Activated gamma-delta T cell treated with anti-CD3 and anti-CD28 coated beads, Interleukin-2, amount 50 U/mL, for 16 hours (primary cell): Measurements from ENCODE around the gene JAK3.

Experiments used
- DNase-seq: peaks from one replicate; pipeline ENCODE4 v3.0.0-alpha.2; 2020; ENCODE audit warnings: low read depth

The JAK3 gene

GRCh38 chr19:17865364-17866311, 17.9 kb upstream of the JAK3 start:
- no peak for DNase-seq

DNA sequence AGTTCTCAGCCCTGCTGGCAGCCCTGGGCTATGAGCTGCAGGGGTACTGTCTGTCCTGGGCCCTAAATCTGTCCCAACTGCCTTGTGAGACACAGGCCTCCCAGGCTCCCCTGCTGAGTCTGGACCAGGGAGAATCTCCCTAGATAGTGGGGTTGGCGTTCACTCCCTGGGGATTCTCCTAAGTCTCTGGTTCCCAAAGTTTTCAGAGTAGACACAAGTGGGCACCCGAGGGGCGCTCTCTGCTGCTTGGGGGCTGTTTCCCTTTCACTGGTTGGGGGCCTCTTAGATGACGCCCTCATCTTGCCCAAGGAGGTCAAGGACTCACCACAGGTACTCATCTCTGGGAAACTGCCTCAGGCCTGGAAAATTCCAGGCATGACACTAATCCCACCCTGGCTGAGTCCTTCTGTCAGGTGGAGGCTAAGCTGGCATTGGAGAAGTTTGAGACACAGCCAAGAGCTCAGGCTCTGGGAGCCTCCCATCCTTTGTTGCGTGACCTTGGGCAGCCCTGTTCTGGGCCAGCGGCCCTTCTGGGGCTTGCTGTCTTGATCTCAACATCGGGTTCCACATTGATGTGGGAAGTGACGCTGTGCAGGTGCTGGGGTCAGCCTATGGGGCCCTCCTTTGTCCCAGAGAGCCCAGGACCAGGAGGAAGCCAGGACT, 15.9 kb upstream of the JAK3 start:
- DNase-seq, result no peak

- no peak for DNase-seq
Measured at GRCh38 chr19:17862711-17863519, 15.1 kb upstream of the JAK3 start.

DNA sequence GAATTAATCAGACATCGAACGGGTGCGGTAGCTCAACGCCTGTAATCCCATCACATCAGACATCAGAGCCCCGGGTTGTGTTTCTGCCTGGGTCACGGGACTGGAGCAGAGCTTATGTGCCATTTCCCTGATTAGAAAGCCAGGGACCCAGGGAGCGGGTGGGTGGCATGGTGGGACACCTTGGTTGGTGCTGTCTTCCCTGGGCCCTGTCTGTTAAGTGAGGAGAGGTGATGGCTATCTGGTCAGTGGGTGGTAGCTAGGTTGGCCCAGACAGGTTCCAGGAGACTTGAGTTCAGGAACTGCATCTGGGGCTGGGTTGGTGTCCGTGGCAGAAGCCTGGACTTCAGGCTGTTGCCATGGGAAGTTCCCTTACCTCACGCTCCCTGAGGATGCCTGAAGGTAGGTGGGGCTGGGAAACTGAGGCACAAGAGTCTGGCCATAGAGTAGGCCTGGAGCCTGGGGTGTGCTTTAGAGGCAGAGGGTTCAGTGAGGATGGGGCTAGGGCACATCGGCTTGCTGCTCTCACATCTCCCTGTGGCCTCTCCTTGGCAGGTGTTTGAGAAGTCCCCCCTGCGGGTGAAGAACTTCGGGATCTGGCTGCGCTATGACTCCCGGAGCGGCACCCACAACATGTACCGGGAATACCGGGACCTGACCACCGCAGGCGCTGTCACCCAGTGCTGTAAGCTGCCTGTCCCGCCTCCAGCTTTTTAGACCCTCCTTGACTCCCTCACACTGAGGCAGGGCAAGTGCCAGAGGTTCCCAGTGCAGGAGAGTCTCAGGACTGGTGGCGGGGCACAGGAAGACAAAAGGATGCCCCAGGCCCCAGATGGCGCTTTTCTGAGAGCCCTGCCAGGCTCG, 14.0 kb upstream of the JAK3 start:
- DNase-seq, result no peak

DNA sequence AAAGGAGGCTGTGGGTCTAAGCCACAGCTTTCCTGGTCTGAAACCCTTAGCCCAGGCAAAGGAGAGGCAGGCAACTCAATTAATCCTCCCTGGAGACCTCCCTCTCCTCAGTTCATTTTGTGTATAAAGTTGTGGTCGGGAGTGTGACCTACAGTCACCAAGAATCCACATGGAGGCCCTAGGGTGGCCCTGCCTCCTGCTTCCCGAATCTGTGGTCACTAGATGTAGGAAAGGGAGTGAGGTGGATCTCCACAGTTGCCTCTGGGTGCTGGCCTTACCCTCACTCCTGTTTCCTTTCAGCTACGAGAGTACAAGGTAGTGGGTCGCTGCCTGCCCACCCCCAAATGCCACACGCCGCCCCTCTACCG, 13.2 kb upstream of the JAK3 start:
- no peak for DNase-seq

GRCh38 chr19:17860331-17860992, 12.7 kb upstream of the JAK3 start:
- no peak for DNase-seq

GRCh38 chr19:17859533-17860330, 11.9 kb upstream of the JAK3 start, which contains the start of gene RPL18A:
Gene RPL18A (plus strand): TSS chr19:17859910. CDS start chr19:17859957, 47 bp downstream.
- DNase-seq, result peak; percentile 99

DNA sequence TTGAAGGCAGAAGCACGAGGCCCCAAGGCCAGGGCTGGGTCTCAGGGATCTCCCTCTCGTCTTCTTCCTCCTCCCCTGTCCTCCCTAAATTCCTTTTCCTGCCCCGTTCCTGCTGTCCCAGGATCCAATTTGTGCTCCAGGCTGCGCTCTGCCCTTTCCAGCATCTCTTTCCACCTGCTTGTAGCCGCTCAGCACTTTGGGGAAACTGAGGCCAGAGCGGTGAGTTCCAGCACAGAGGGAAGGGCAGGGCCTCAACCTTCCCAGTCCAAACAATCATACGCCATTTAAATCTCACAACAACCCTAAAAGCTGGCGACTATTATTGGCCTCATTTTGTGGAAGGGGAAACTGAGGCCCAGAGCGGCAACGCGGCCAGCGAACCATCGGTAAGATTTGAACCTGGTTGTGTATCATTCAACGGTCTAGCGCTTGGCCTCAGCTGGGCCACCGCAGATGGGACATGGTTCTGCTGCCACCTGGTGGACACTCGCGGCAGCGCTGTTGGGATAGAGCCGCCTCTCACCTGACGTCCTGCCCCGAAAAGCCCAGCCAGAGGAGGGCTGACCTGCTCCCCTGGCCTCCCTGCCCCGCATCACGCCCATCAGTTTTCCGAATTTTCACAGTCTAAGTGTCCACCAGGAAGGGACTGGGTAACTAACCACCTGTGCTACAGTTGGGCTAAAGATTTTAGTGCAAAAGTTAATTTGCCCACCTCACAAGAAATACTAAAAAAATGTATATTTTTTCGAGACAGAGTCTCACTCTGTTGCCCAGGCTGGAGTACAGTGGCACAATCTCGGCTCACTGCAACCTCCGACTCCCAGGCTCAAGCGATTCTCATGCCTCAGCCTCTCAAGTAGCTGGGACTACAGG, 7.7 kb upstream of the JAK3 start:
- peak; percentile 91 for DNase-seq

DNA sequence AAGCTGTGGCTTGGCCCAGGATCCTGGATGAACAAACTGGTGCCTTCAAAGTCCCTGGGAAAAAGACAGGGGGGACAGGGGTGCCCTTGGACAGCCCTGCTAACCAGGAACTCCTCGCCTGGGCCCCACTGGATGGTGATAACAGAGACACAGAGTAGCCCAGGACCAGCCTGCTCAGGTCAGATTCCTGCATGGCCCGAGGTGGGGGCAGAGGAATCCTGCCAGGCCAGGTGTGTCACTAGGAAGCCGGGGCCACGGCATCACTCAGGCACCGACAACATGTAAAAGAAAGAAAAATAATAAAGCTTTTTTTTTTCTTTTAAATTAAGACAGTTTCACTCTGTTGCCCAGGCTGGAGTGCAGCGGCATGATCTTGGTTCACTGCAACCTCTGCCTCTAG, 6.3 kb upstream of the JAK3 start:
- no peak for DNase-seq

- no peak for DNase-seq
Measured at GRCh38 chr19:17848595-17849292, 962 bp upstream of the JAK3 start.

DNA sequence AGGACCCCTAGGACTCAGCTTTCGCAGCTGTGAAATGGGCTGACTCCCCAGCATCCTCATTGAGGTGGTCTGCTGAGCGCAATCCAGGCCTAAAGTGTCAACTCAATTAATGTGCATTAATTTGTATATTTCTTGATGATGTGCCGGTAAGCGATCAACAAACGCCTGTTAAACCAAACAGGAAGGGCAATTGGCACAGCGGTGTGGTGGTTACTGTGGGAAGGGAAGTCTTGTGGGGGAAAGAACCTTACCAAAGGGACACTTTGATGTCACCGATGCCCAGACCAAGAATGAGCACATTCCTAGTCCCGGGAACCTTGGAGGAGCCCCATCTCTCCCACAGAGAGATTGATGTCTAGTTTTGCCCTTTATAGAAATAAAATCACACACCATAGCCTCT, 1.6 kb downstream of the JAK3 start:
- no peak for DNase-seq

DNA sequence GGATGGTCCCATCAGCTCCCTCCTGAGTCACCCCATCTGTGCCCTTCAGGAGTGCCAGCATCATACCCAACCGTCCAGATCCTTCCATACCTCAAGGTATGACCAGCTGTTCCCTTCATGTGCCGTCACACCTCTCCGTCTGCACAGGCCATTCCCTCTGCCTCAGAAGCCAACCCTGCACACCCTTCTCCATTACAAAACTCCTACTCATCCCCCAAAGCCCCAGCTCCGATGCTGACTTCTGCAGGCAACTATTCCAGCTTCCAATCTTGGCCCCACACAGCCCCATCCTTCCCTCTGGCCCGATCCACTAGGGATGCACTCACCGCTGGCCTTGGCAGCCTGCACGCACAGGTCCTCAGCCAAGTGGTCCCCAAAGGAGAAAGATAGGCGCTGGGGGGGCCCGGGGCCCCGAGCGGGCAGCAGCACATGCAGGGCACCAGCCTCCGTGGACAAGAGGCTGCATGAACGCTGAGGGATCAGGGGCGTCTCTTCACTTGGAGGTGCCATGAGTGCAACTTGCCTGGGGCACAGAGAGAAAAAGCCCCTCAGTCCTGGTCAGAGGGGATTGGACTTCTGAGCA, 3.8 kb downstream of the JAK3 start:
- no peak for DNase-seq

DNA sequence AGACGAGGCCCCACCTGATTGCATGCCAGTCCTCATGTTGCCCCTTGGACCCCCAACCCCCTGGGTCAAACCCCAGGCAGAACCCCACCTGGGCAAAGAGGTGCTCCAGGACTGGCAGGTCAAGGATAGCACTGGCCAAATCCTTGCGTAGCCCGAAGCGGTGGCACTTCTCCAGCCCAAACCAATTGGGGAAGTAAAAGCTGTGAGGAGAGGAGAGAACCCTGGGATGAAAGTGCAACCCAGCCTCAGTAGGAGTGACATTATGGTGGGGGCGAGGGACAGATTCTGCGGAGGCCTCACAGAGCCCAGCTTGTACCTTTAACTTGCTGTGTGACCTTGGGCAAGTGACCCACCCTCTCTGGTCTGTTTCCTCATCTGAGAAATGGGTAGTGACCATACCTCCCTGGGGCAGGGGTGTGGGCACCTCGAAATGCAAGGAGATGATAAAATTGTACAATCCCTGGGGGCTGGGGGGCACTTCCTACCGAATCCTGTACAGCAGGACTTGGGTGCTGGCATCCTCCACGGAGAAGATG, 4.4 kb downstream of the JAK3 start:
- no peak for DNase-seq

DNA sequence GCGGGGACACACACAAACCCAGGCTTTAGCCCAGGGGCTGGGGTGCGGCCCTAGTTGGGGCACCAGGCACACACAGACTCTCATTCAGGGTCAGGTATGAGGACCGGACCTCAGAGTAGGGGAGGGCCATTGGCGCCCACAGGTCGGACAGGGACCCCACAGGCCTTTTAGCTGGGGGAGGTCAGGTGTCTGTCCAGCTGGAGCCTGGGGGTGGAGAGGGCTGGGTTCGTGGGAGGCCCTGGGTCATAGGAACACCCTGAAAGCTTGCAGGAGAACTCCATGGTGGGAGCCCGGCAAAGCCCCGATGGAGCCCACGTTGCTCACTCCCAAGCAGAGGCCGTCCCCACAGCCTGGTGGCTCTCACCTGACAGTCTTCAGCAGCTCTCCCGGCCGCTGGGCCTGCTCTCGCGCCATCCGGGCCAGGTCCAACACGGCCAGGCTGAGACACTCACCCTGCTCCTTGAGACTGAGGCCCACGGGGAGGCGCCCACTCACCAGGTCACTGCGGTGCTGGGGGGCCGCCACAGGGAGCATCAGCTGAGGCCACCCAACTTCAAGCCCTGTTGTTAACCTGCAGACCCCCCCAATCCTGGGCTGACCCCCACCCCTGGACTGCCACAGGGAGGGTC, 5.0 kb downstream of the JAK3 start:
- no peak for DNase-seq

DNA sequence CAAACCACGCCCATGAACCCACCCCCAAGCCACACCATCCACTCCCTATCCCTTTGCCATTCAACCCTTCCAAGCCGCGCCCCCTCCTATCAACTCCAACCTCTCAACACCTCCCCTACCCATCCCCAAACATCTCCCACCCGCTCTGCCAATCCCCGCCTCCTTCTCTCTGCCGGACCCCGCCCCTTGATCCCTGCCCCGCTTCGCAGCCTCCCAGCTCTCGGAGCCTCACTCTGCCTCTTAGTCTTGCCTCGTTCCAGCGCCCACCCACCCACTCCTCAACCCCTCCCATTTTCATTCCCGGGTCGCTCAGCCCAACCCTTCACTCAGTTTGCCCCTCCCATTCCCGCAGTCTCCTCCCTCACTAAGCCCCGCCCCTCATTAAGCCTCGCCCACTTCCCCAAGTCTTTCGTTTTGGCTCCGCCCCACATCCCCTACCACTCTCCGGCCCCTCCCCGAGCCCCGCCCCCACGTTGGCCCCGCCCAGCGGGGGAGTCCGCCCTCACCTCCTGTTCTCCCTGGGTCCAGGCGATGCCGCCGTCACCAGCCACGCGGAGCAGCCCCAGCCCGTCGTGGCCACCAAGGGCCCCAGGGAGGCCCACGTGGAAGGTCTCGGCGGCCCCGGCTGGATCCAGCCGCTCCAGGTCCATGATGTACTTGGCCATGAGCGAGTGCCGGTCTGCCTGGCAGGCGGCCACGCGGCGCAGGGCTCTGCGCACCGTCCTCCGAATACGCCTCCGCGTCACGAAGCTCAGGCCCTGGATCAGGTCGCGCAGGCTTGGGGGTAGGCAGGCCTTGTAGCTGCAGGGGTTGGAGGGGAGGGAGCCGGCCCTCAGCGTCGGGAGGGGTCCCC, 5.7 kb downstream of the JAK3 start:
- no peak for DNase-seq

- no peak for DNase-seq
Measured at GRCh38 chr19:17841371-17841809, 6.4 kb downstream of the JAK3 start.
